ENCODE data around the gene TMEM178B.
"Not testable (repeated sequence)": the region's sequence is repeated elsewhere in the genome, so short reads cannot be mapped to it uniquely, and the experiment has no call there.

TMEM178B gene

DNA sequence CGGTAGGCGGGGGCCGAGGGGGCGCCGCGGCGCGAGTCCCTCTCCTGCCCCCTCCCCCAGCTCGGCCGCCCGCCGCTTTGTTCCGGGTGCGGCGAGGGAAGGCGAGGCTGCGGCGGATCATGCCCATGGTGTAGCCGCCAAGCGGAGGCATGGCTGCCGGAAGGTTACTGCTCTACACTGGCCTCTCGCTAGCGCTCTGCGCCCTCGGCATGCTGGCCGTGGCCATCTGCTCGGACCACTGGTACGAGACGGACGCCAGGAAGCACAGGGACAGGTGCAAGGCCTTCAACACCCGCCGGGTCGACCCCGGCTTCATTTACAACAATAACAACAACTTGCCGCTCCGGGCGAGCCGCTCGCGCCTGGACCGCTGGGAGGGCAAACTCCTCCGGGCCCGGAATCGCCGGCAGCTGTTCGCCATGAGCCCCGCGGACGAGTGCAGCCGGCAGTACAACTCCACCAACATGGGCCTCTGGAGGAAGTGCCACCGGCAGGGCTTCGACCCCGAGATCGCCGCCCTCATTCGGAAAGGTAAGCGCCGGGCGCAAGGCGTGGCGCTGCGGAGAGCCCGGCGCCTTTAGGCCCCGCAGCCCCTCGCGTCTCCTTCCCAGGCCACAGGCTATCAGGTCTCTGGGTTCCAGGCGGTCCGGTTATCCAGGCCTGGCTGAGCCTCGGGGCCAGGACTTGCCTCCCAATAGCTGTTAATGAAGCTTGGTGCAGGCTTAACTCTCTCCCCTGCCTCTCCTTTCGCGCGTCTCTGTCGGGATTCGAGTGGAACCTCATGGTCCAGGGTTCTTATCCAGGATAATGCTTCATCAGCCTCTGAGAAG lies 513 bp downstream of the TMEM178B start:
- DNase-seq (ENCODE audit: low read depth): no peak
- peak overlapping the region; percentile 31 for H3K4me3 ChIP-seq (ENCODE audit: control insufficient read depth, low read depth, low read length)
- TF ChIP-seq, protein P1, sequence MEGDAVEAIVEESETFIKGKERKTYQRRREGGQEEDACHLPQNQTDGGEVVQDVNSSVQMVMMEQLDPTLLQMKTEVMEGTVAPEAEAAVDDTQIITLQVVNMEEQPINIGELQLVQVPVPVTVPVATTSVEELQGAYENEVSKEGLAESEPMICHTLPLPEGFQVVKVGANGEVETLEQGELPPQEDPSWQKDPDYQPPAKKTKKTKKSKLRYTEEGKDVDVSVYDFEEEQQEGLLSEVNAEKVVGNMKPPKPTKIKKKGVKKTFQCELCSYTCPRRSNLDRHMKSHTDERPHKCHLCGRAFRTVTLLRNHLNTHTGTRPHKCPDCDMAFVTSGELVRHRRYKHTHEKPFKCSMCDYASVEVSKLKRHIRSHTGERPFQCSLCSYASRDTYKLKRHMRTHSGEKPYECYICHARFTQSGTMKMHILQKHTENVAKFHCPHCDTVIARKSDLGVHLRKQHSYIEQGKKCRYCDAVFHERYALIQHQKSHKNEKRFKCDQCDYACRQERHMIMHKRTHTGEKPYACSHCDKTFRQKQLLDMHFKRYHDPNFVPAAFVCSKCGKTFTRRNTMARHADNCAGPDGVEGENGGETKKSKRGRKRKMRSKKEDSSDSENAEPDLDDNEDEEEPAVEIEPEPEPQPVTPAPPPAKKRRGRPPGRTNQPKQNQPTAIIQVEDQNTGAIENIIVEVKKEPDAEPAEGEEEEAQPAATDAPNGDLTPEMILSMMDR (IDR thresholded peaks at IDR 0.05; ENCODE audit: control insufficient read depth, insufficient read depth, low read depth, low read length, missing control alignments): no peak

DNA sequence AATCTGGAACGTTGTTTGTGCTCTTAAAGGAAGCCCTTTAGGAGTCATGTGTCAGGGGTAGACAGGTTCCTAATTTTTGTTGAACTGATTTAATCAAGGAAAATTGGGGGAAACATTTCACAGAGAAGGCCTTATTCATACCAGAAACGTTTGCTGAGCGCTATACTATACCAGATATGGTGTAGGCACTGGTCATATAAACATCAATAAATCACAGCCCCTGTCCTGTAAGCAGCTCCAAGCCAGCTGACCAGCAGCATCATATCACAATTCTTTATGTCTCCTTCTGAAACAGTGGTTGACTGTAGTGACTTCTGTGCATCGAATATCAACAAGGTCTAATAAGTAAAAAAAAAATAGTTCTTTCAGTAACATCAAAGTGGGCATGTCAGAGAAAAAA lies 1.1 kb downstream of the TMEM178B start:
- DNase-seq (ENCODE audit: low read depth): no peak
- H3K4me3 ChIP-seq (ENCODE audit: control insufficient read depth, low read depth, low read length): no peak overlapping the region
- TF ChIP-seq, protein P1 (IDR thresholded peaks at IDR 0.05; ENCODE audit: control insufficient read depth, insufficient read depth, low read depth, low read length, missing control alignments): no peak

DNA sequence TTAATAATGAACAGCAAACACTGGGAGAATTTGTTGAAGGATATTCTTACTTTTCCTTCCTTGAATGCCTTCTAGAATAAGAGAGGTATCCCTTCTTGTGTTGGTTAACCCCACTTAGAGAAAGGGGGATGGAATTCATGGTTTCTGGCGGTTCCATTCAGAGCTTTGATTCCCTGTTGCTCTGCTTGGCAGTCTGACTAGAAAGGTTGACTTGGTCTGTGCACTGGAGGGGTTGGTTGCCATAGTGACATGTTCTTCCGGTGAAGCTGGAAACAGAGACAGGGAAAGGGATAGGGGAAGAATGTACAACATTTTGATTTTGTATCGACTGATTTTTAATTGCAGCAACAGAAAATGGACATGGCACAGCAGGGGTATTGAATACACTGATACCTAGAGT lies 2.5 kb downstream of the TMEM178B start:
- TF ChIP-seq, protein P1 (IDR thresholded peaks at IDR 0.05; ENCODE audit: control insufficient read depth, insufficient read depth, low read depth, low read length, missing control alignments): no peak
- no peak overlapping the region for H3K4me3 ChIP-seq (ENCODE audit: control insufficient read depth, low read depth, low read length)
- DNase-seq (ENCODE audit: low read depth): no peak

DNA sequence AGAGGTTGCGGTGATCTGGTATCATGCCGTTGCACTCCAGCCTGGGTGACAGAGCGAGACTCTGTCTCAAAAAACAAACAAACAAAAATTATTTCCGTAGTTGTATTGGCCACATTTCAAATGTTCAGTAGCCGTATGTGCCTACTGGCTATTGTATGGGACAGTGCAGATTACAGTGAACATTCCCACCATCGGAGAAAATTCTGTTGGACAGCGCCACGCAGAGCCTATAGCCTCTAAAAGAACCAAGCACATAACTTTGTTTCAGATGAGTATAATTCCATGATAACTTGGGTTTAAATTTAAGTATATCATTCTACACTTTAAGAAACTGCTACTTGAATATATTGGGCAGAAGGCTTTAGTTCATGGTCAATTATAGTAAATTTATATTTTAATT lies 5.4 kb downstream of the TMEM178B start:
- DNase-seq (ENCODE audit: low read depth): no peak
- H3K4me3 ChIP-seq (ENCODE audit: control insufficient read depth, low read depth, low read length): no peak overlapping the region
- TF ChIP-seq, protein P1 (IDR thresholded peaks at IDR 0.05; ENCODE audit: control insufficient read depth, insufficient read depth, low read depth, low read length, missing control alignments): no peak

DNA sequence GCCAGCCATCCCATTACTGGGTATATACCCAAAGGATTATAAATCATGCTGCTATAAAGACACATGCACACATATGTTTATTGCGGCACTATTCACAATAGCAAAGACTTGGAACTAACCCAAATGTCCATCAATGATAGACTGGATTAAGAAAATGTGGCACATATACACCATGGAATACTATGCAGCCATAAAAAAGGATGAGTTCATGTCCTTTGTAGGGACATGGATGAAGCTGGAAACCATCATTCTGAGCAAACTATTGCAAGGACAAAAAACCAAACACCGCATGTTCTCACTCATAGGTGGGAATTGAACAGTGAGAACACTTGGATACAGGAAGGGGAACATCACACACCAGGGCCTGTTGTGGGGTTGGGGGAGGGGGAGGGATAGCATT lies 15.6 kb downstream of the TMEM178B start:
- not testable (repeated sequence) for H3K4me3 ChIP-seq (ENCODE audit: control insufficient read depth, low read depth, low read length); DNase-seq (ENCODE audit: low read depth)

DNA sequence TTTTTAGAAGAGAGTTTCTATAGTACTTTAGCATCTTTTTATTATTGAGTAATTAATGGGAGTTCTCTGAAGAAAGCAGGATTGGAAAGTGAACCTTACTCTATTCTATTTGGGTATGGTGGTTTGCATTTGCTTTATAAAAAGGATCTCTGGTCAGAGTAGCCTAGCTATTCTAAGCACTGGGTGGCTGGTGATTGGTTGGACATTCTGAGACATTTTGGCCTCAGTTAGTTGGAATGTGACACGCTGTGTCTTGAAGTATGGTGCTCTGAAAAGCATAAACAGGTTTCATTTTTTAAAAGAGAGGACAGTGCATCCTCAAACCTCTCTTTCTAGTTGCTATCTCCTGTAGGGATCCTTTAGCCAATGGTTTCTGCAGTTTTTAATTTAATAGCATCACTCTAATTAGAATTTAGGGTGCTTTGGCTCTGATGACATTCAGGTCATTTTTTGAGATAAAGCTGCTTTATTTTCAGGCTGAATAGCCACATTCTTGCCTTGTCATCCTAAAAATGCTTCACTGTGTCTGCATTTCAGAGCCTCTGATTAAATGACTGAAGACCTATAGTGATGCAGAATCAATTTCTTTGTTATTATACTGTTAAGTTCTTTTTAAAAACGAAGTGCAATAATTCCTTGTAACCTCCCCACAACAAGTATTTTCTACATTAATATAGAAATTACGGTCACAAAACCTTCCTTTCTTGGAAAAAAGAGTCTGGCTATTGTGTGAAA lies 20.6 kb downstream of the TMEM178B start:
- TF ChIP-seq, protein P1 (IDR thresholded peaks at IDR 0.05; ENCODE audit: control insufficient read depth, insufficient read depth, low read depth, low read length, missing control alignments): no peak
- H3K4me3 ChIP-seq (ENCODE audit: control insufficient read depth, low read depth, low read length): no peak overlapping the region
- no peak for DNase-seq (ENCODE audit: low read depth)

DNA sequence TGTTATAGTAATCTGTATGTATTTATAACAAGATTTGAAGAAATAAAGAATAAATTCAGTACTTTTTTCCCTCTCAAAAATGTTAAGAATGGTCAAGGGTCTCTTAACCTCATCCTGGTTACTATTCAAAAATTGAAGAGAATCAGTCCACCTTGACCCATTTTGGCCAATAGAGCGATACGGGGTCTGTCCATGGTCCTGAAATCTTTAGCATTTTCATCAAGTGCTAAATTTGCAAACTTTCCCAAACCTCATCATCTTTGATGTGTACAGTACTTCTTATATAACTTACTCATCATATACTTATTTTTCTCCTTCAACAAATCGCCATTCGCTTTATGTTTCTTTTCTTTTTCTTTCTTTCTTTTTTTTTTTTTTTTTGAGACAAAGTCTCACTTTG lies 23.6 kb downstream of the TMEM178B start:
- H3K4me3 ChIP-seq (ENCODE audit: control insufficient read depth, low read depth, low read length): no peak overlapping the region
- no peak for DNase-seq (ENCODE audit: low read depth)
- TF ChIP-seq, protein P1 (IDR thresholded peaks at IDR 0.05; ENCODE audit: control insufficient read depth, insufficient read depth, low read depth, low read length, missing control alignments): no peak
